DOHH2 (cell line): ENCODE results near the gene VSIG10L2.

Experiments used
- CTCF ChIP-seq: fragments of 200-600 bp; sonication (generic); IDR thresholded peaks from one replicate; pipeline ENCODE4 v1.5.1; 2014; ENCODE audit warnings: antibody characterized with exemption, mild to moderate bottlenecking, low read depth, low read length; ENCODE audit not compliant: poor library complexity, severe bottlenecking
- EZH2phosphoT487 ChIP-seq: fragments of 200-600 bp; sonication (generic); IDR thresholded peaks from 2 replicates; pipeline ENCODE4 v1.6.1; 2017; ENCODE audit warnings: borderline replicate concordance, mild to moderate bottlenecking, antibody characterized with exemption, low read length, moderate library complexity, mixed read lengths

GRCh38 chr11:125921042-125921441, 24.8 kb upstream of the VSIG10L2 start:
- TF ChIP-seq CTCF (no peak), EZH2phosphoT487 (no peak)
